ENCODE data around the gene SLC23A3.

Gene SLC23A3

GRCh38 chr2:219214141-219214540 lies 44.3 kb upstream of the SLC23A3 start:
- Histone ChIP-seq H3K4me3 (ENCODE audit: low read length) (no peak overlapping the region), H4K20me1 (ENCODE audit: insufficient read depth, low read length) (no peaks in the 10 kb centered on the region), H2AFZ (ENCODE audit: low read length) (no peak overlapping the region), H3K79me2 (ENCODE audit: low read length) (peaks cover 6% of the 10 kb centered on the region; the same call in 1 of the 2 replicates), H3K9me3 (replicated peaks; ENCODE audit: insufficient read depth, low read length) (no peaks in the 10 kb centered on the region), H3K27me3 (replicated peaks; ENCODE audit: insufficient read depth, low read length) (no peaks in the 10 kb centered on the region), H3F3A (ENCODE audit: insufficient read depth, low read length) (peaks cover 12% of the 10 kb centered on the region; the same call in 1 of the 2 replicates), H3K9ac (ENCODE audit: low read length) (no peak overlapping the region), H3K4me2 (ENCODE audit: low read depth, low read length) (no peak overlapping the region), H3K27ac (ENCODE audit: low read length) (no peak overlapping the region), H3K4me1 (ENCODE audit: low read length) (peaks cover 10% of the 10 kb centered on the region), H3K9me2 (replicated peaks; ENCODE audit: insufficient read depth, low read length) (no peaks in the 10 kb centered on the region), H3K36me3 (replicated peaks; ENCODE audit: insufficient read depth, low read length) (no peaks in the 10 kb centered on the region)
- DNase-seq, result no peak
- TF ChIP-seq CTCF (IDR thresholded peaks at IDR 0.05; ENCODE audit: low read length) (no peak), EZH2phosphoT487 (IDR thresholded peaks at IDR 0.05; ENCODE audit: low read length) (no peak), EZH2 (optimal IDR thresholded peaks at IDR 0.05; ENCODE audit: low read depth, low read length) (no peak)

GRCh38 chr2:219213486-219214071 lies 43.8 kb upstream of the SLC23A3 start:
- Histone ChIP-seq H3K4me2 (ENCODE audit: low read depth, low read length) (no peak overlapping the region), H3F3A (ENCODE audit: insufficient read depth, low read length) (peaks cover 10% of the 10 kb centered on the region; the same call in 1 of the 2 replicates), H3K27me3 (replicated peaks; ENCODE audit: insufficient read depth, low read length) (no peaks in the 10 kb centered on the region), H3K36me3 (replicated peaks; ENCODE audit: insufficient read depth, low read length) (no peaks in the 10 kb centered on the region), H3K27ac (ENCODE audit: low read length) (no peak overlapping the region), H3K79me2 (ENCODE audit: low read length) (peaks cover 6% of the 10 kb centered on the region; the same call in 1 of the 2 replicates), H3K4me1 (ENCODE audit: low read length) (peaks cover 9% of the 10 kb centered on the region), H3K4me3 (ENCODE audit: low read length) (no peak overlapping the region), H3K9me3 (replicated peaks; ENCODE audit: insufficient read depth, low read length) (no peaks in the 10 kb centered on the region), H2AFZ (ENCODE audit: low read length) (no peak overlapping the region), H3K9ac (ENCODE audit: low read length) (no peak overlapping the region), H3K9me2 (replicated peaks; ENCODE audit: insufficient read depth, low read length) (no peaks in the 10 kb centered on the region), H4K20me1 (ENCODE audit: insufficient read depth, low read length) (no peaks in the 10 kb centered on the region)
- no peak for DNase-seq
- no peak for TF ChIP-seq EZH2phosphoT487 (IDR thresholded peaks at IDR 0.05; ENCODE audit: low read length)
- no peak for TF ChIP-seq EZH2 (optimal IDR thresholded peaks at IDR 0.05; ENCODE audit: low read depth, low read length)
- TF ChIP-seq CTCF (IDR thresholded peaks at IDR 0.05; ENCODE audit: low read length), result no peak

GRCh38 chr2:219213026-219213415 lies 43.2 kb upstream of the SLC23A3 start:
- TF ChIP-seq EZH2phosphoT487 (IDR thresholded peaks at IDR 0.05; ENCODE audit: low read length) (no peak), EZH2 (optimal IDR thresholded peaks at IDR 0.05; ENCODE audit: low read depth, low read length) (no peak), CTCF (IDR thresholded peaks at IDR 0.05; ENCODE audit: low read length) (no peak)
- H3K9ac ChIP-seq (ENCODE audit: low read length), result no peak overlapping the region
- peaks cover 6% of the 10 kb centered on the region; the same call in 1 of the 2 replicates for H3F3A ChIP-seq (ENCODE audit: insufficient read depth, low read length)
- no peaks in the 10 kb centered on the region for H4K20me1 ChIP-seq (ENCODE audit: insufficient read depth, low read length)
- H3K36me3 ChIP-seq (replicated peaks; ENCODE audit: insufficient read depth, low read length), result no peaks in the 10 kb centered on the region
- H3K4me3 ChIP-seq (ENCODE audit: low read length), result no peak overlapping the region
- no peaks in the 10 kb centered on the region for H3K27me3 ChIP-seq (replicated peaks; ENCODE audit: insufficient read depth, low read length)
- no peaks in the 10 kb centered on the region for H3K9me3 ChIP-seq (replicated peaks; ENCODE audit: insufficient read depth, low read length)
- peaks cover 7% of the 10 kb centered on the region; the same call in 1 of the 2 replicates for H3K79me2 ChIP-seq (ENCODE audit: low read length)
- no peak overlapping the region for H3K27ac ChIP-seq (ENCODE audit: low read length)
- peaks cover 10% of the 10 kb centered on the region for H3K4me1 ChIP-seq (ENCODE audit: low read length)
- no peaks in the 10 kb centered on the region for H3K9me2 ChIP-seq (replicated peaks; ENCODE audit: insufficient read depth, low read length)
- no peak overlapping the region for H2AFZ ChIP-seq (ENCODE audit: low read length)
- no peak overlapping the region for H3K4me2 ChIP-seq (ENCODE audit: low read depth, low read length)
- DNase-seq, result no peak
